PFSK-1 (cell line): ENCODE results near the gene UST.

Experiments used
- FOXP2 ChIP-seq: optimal IDR thresholded peaks from 2 replicates; pipeline ENCODE3; 2011; ENCODE audit warnings: borderline replicate concordance, control low read depth, inconsistent platforms; ENCODE audit not compliant: insufficient read depth; ENCODE audit errors: extremely low read length, extremely low read depth
- POLR2AphosphoS5 ChIP-seq: IDR thresholded peaks from 2 replicates; pipeline ENCODE4 v1.6.1; 2012; ENCODE audit warnings: low read depth, mild to moderate bottlenecking, control low read depth, low read length, moderate library complexity
- REST ChIP-seq, 2 experiments: IDR thresholded peaks; 2 replicates each; pipeline versions ENCODE4 v1.6.1 to v1.8.0; 2011 to 2012; ENCODE audit warnings: low read depth in 2 of 2, low read length in 2 of 2, control low read depth in 1 of 2, inconsistent platforms in 1 of 2, mild to moderate bottlenecking in 1 of 2, moderate library complexity in 1 of 2; ENCODE audit not compliant: insufficient read depth in 1 of 2
- SIN3A ChIP-seq: IDR thresholded peaks from 2 replicates; pipeline ENCODE4 v1.6.1; 2012; ENCODE audit warnings: mild to moderate bottlenecking, low read length, moderate library complexity, borderline replicate concordance; ENCODE audit not compliant: insufficient read depth
- TAF1 ChIP-seq: IDR thresholded peaks from 2 replicates; pipeline ENCODE4 v1.6.1; 2012; ENCODE audit warnings: low read length, control low read depth, borderline replicate concordance; ENCODE audit not compliant: insufficient read depth

The UST gene

GRCh38 chr6:148915810-148916209 is 169.0 kb downstream of the UST start:
- TF ChIP-seq TAF1, result no peak

GRCh38 chr6:148924226-148925012 is 177.6 kb downstream of the UST start:
- TF ChIP-seq FOXP2, result no peak
- no peak for TF ChIP-seq SIN3A
- TF ChIP-seq TAF1, result no peak
- no peak for TF ChIP-seq REST (IDR thresholded peaks at IDR 0.05; ENCODE audit: insufficient read depth in 1 of 2, low read depth in 2 of 2, low read length in 2 of 2)
- TF ChIP-seq POLR2AphosphoS5, result no peak

- no peak for TF ChIP-seq REST (IDR thresholded peaks at IDR 0.05; ENCODE audit: insufficient read depth in 1 of 2, low read depth in 2 of 2, low read length in 2 of 2)
- TF ChIP-seq FOXP2, result no peak
- TF ChIP-seq POLR2AphosphoS5, result no peak
- TF ChIP-seq TAF1, result no peak
- no peak for TF ChIP-seq SIN3A
Observed at GRCh38 chr6:148925701-148926100, 178.9 kb downstream of the UST start.

- no peak for TF ChIP-seq SIN3A
- TF ChIP-seq TAF1, result no peak
- TF ChIP-seq POLR2AphosphoS5, result no peak
- no peak for TF ChIP-seq FOXP2
- TF ChIP-seq REST (IDR thresholded peaks at IDR 0.05; ENCODE audit: insufficient read depth in 1 of 2, low read depth in 2 of 2, low read length in 2 of 2), result no peak
Observed at GRCh38 chr6:148926478-148926877, 179.6 kb downstream of the UST start.

GRCh38 chr6:148927586-148927985 is 180.8 kb downstream of the UST start:
- no peak for TF ChIP-seq FOXP2
- TF ChIP-seq SIN3A, result no peak
- TF ChIP-seq REST (IDR thresholded peaks at IDR 0.05; ENCODE audit: insufficient read depth in 1 of 2, low read depth in 2 of 2, low read length in 2 of 2), result no peak
